Measurements from ENCODE around the gene WDR45B. TPM values are rescaled to one million over a fixed set of nuclear protein-coding genes. Genes with fewer than 3 reads are reported as not detected.

Gene WDR45B
- total RNA-seq, 1 donor from 2014 or later, result 74.1 TPM

GRCh38 chr17:82649501-82650261, 1.4 kb upstream of the WDR45B start:
- no peak for DNase-seq (ENCODE audit: low spot score)
- Mint-ChIP-seq H3K27me3 (ENCODE audit: unreplicated experiment) (peaks cover 16% of the 10 kb centered on the region), H3K4me3 (ENCODE audit: unreplicated experiment) (peak overlapping the region; percentile 81), H3K9me3 (ENCODE audit: unreplicated experiment) (no peaks in the 10 kb centered on the region), H3K4me1 (ENCODE audit: unreplicated experiment) (peaks cover 4% of the 10 kb centered on the region), H3K27ac (ENCODE audit: unreplicated experiment) (no peak overlapping the region), H3K36me3 (ENCODE audit: low read depth, unreplicated experiment) (no peaks in the 10 kb centered on the region)
- no peak for TF ChIP-seq CTCF (IDR thresholded peaks at IDR 0.05; ENCODE audit: unreplicated experiment)

GRCh38 chr17:82648742-82649331, 593 bp upstream of the WDR45B start:
- H3K27ac Mint-ChIP-seq (ENCODE audit: unreplicated experiment), result no peak overlapping the region
- H3K27me3 Mint-ChIP-seq (ENCODE audit: unreplicated experiment), result peaks cover 16% of the 10 kb centered on the region
- H3K36me3 Mint-ChIP-seq (ENCODE audit: low read depth, unreplicated experiment), result peaks cover 8% of the 10 kb centered on the region
- H3K9me3 Mint-ChIP-seq (ENCODE audit: unreplicated experiment), result no peaks in the 10 kb centered on the region
- H3K4me3 Mint-ChIP-seq (ENCODE audit: unreplicated experiment), result peak overlapping the region; percentile 81
- TF ChIP-seq CTCF (IDR thresholded peaks at IDR 0.05; ENCODE audit: unreplicated experiment), result no peak
- peaks cover 4% of the 10 kb centered on the region for H3K4me1 Mint-ChIP-seq (ENCODE audit: unreplicated experiment)
- DNase-seq (ENCODE audit: low spot score), result peak; percentile 46

- H3K4me3 Mint-ChIP-seq (ENCODE audit: unreplicated experiment), result peak overlapping the region; percentile 90
- peak; percentile 51 for DNase-seq (ENCODE audit: low spot score)
- H3K36me3 Mint-ChIP-seq (ENCODE audit: low read depth, unreplicated experiment), result peaks cover 11% of the 10 kb centered on the region
- H3K27ac Mint-ChIP-seq (ENCODE audit: unreplicated experiment), result peak overlapping the region; percentile 42
- peaks cover 16% of the 10 kb centered on the region for H3K27me3 Mint-ChIP-seq (ENCODE audit: unreplicated experiment)
- no peak for TF ChIP-seq CTCF (IDR thresholded peaks at IDR 0.05; ENCODE audit: unreplicated experiment)
- peaks cover 4% of the 10 kb centered on the region for H3K4me1 Mint-ChIP-seq (ENCODE audit: unreplicated experiment)
- no peaks in the 10 kb centered on the region for H3K9me3 Mint-ChIP-seq (ENCODE audit: unreplicated experiment)
These were observed 565 bp downstream of the WDR45B start for GRCh38 chr17:82647593-82648164.

- Mint-ChIP-seq H3K27me3 (ENCODE audit: unreplicated experiment) (peaks cover 16% of the 10 kb centered on the region), H3K27ac (ENCODE audit: unreplicated experiment) (no peak overlapping the region), H3K36me3 (ENCODE audit: low read depth, unreplicated experiment) (peaks cover 15% of the 10 kb centered on the region), H3K9me3 (ENCODE audit: unreplicated experiment) (no peaks in the 10 kb centered on the region), H3K4me3 (ENCODE audit: unreplicated experiment) (no peak overlapping the region), H3K4me1 (ENCODE audit: unreplicated experiment) (peaks cover 4% of the 10 kb centered on the region)
- no peak for DNase-seq (ENCODE audit: low spot score)
- no peak for TF ChIP-seq CTCF (IDR thresholded peaks at IDR 0.05; ENCODE audit: unreplicated experiment)
These were observed 2.7 kb downstream of the WDR45B start for GRCh38 chr17:82645516-82645915.

GRCh38 chr17:82644148-82644547, 4.1 kb downstream of the WDR45B start:
- H3K36me3 Mint-ChIP-seq (ENCODE audit: low read depth, unreplicated experiment), result peaks cover 25% of the 10 kb centered on the region
- no peak for TF ChIP-seq CTCF (IDR thresholded peaks at IDR 0.05; ENCODE audit: unreplicated experiment)
- peaks cover 4% of the 10 kb centered on the region for H3K4me1 Mint-ChIP-seq (ENCODE audit: unreplicated experiment)
- no peaks in the 10 kb centered on the region for H3K9me3 Mint-ChIP-seq (ENCODE audit: unreplicated experiment)
- H3K27me3 Mint-ChIP-seq (ENCODE audit: unreplicated experiment), result peaks cover 10% of the 10 kb centered on the region
- H3K4me3 Mint-ChIP-seq (ENCODE audit: unreplicated experiment), result peak overlapping the region; percentile 37
- no peak overlapping the region for H3K27ac Mint-ChIP-seq (ENCODE audit: unreplicated experiment)
- no peak for DNase-seq (ENCODE audit: low spot score)

All from endothelial cell (in vitro differentiated cells).